22Rv1 (cell line): ENCODE results near the gene TROAP.
A peak's percentile ranks its signal among the peaks of the same experiment; 100 is the strongest.

Experiments used
- H3K27ac ChIP-seq: fragments of 450-650 bp; 2 replicates; pipeline ENCODE4 v1.5.1; 2017
- CTCF ChIP-seq: fragments of 450-650 bp; IDR thresholded peaks from 2 replicates; pipeline ENCODE4 v1.5.1; 2017; ENCODE audit warnings: mild to moderate bottlenecking
- ZFX ChIP-seq: fragments of 450-650 bp; IDR thresholded peaks from 2 replicates; pipeline ENCODE4 v1.6.1; 2017; ENCODE audit warnings: antibody characterized with exemption, borderline replicate concordance

TROAP gene

GRCh38 chr12:49288922-49289555 lies 34.0 kb upstream of the TROAP start:
- H3K27ac ChIP-seq, result no peak overlapping the region
- TF ChIP-seq ZFX (no peak), CTCF (no peak)

- no peak for TF ChIP-seq CTCF
- TF ChIP-seq ZFX, result no peak
- peak overlapping the region; percentile 47 for H3K27ac ChIP-seq
Measured at GRCh38 chr12:49292729-49293055, 30.4 kb upstream of the TROAP start.

GRCh38 chr12:49293056-49293956 lies 29.7 kb upstream of the TROAP start:
- peak overlapping the region; percentile 47 for H3K27ac ChIP-seq
- TF ChIP-seq CTCF (no peak), ZFX (no peak)

GRCh38 chr12:49294086-49294803 lies 28.8 kb upstream of the TROAP start:
- peak overlapping the region; percentile 47; the same call in 1 of the 2 replicates for H3K27ac ChIP-seq
- TF ChIP-seq ZFX (no peak), CTCF (no peak)

- no peak overlapping the region for H3K27ac ChIP-seq
- TF ChIP-seq CTCF, result no peak
- no peak for TF ChIP-seq ZFX
Measured at GRCh38 chr12:49294804-49295081, 28.3 kb upstream of the TROAP start.

GRCh38 chr12:49295082-49295936 lies 27.7 kb upstream of the TROAP start, which contains the start of gene PRPH:
Gene PRPH (plus strand): TSS chr12:49295147. CDS start chr12:49295201, 54 bp downstream.
- peak within 1 kb of the TSS; percentile 47; the same call in 1 of the 2 replicates for H3K27ac ChIP-seq

More at GRCh38 chr12:49295082-49295936, 27.7 kb upstream of the TROAP start, which contains the start of gene PRPH:
- TF ChIP-seq CTCF (0 out of 2 replicates have a peak, but pooled peaks have one; percentile 6), ZFX (no peak)
